Measurements from ENCODE around the gene TYK2.

DNA sequence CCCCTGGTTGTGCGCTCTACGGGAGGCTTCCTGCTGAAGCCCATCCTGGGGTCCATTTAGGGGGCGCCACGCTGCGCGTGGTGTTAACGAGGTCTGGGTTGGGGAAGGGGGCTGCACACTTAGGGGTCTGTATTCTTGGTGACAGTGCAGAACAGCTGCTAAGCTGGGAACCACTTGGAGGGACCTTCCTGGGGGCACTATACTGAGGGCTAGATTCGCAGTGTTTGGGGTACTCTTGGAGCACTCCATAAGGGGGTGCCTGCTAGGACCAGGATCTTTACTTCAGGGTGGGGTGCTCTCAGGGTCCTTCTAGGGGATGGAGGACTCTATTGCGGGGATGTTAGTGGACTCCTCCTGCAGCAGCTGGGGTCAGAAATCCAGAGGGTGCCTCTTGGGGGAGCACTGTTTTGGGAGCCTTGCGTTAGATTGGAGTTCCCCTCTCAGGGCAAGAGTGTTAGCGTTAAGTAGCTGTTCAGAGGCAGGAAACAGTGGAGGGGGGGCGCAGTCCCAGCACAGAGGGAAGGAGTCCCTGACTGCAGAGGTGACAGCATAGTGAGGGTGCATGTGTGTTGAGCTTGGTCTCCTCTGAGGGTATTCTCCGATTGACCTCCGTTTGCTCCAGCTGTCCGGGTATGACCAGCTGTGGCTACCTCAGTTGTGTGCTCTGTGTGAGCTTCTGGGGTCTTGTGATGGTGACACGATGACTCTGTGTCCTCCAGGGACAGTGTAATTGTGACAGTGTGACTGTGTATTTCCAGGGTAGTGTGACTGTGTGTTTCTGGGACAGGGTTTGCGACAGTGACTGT, 41.1 kb upstream of the TYK2 start:
- TF ChIP-seq, protein P1, sequence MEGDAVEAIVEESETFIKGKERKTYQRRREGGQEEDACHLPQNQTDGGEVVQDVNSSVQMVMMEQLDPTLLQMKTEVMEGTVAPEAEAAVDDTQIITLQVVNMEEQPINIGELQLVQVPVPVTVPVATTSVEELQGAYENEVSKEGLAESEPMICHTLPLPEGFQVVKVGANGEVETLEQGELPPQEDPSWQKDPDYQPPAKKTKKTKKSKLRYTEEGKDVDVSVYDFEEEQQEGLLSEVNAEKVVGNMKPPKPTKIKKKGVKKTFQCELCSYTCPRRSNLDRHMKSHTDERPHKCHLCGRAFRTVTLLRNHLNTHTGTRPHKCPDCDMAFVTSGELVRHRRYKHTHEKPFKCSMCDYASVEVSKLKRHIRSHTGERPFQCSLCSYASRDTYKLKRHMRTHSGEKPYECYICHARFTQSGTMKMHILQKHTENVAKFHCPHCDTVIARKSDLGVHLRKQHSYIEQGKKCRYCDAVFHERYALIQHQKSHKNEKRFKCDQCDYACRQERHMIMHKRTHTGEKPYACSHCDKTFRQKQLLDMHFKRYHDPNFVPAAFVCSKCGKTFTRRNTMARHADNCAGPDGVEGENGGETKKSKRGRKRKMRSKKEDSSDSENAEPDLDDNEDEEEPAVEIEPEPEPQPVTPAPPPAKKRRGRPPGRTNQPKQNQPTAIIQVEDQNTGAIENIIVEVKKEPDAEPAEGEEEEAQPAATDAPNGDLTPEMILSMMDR (IDR thresholded peaks at IDR 0.05; ENCODE audit: low read depth, low read length, missing input control) = no peak
- TF ChIP-seq RXRA (IDR thresholded peaks at IDR 0.05) (no peak), SP1 (IDR thresholded peaks at IDR 0.05) (no peak)

Data from liver (tissue), 3 donors.